HG03432 (cell line): ENCODE results near the gene CFAP58.
A peak's percentile ranks its signal among the peaks of the same experiment; 100 is the strongest.

Experiments
- ATAC-seq: cut with Tn5 transposase; IDR thresholded peaks from one replicate; pipeline ENCODE4 v1.9.1; 2021; ENCODE audit warnings: mild to moderate bottlenecking, moderate library complexity; ENCODE audit not compliant: unreplicated experiment

Gene CFAP58, protein sequence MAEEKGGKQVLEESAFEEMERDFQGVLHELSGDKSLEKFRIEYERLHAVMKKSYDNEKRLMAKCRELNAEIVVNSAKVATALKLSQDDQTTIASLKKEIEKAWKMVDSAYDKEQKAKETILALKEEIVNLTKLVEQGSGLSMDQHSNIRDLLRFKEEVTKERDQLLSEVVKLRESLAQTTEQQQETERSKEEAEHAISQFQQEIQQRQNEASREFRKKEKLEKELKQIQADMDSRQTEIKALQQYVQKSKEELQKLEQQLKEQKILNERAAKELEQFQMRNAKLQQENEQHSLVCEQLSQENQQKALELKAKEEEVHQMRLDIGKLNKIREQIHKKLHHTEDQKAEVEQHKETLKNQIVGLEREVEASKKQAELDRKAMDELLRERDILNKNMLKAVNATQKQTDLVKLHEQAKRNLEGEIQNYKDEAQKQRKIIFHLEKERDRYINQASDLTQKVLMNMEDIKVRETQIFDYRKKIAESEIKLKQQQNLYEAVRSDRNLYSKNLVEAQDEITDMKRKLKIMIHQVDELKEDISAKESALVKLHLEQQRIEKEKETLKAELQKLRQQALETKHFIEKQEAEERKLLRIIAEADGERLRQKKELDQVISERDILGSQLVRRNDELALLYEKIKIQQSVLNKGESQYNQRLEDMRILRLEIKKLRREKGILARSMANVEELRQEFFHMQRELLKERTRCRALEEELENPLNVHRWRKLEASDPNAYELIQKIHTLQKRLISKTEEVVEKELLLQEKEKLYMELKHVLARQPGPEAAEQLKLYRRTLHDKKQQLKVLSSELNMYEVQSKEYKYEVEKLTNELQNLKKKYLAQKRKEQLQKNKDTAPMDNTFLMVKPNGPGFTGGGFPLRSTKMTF

GRCh38 chr10:104353325-104354048, at the start of gene CFAP58:
Gene CFAP58, plus strand, starts transcription at chr10:104353833. Its CDS starts 65 bp downstream, at chr10:104353898.
- peak; percentile 70 for ATAC-seq

DNA sequence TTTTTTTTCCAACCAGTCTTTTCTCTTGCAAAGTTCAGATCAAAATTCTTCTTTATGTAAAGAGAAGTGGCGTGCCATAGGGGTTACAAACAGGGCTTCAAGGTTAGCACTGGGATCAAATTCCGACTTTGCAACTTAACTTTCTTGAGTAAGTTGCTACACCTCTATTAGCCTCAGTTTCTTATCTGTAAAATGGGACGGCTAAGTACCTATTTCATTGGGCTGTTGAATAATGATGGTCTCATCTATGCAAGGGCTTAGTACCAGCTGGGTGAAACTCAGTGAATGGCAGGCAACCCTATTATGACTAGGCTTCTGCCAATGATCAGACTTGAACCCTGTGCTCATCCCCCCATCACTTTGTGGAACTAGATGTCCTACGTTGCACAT, 49.3 kb upstream of the CFAP58 start:
- ATAC-seq, result no peak

GRCh38 chr10:104304927-104305326, 48.7 kb upstream of the CFAP58 start:
- ATAC-seq, result no peak

DNA sequence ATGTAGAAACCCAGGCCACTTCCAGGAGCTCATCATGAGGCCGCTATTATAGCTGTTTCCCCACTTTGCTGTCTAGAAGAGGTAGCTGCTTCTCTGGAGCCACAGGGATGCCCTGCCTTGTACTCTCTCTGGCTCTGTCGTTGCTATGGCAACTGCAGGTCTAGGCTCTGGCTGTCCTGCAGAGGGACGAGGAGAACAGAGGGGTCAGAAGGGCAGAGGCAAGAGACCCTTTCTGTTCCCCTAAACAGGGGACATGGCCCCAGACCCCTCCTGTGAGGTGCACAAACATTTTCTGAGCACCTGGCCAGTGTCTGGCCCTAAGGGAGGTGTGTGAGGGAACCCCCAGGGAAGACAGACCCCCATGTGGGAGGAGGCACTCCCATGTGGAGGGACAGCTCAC, 46.7 kb upstream of the CFAP58 start:
- no peak for ATAC-seq

GRCh38 chr10:104307576-104308438, 45.8 kb upstream of the CFAP58 start:
- no peak for ATAC-seq

DNA sequence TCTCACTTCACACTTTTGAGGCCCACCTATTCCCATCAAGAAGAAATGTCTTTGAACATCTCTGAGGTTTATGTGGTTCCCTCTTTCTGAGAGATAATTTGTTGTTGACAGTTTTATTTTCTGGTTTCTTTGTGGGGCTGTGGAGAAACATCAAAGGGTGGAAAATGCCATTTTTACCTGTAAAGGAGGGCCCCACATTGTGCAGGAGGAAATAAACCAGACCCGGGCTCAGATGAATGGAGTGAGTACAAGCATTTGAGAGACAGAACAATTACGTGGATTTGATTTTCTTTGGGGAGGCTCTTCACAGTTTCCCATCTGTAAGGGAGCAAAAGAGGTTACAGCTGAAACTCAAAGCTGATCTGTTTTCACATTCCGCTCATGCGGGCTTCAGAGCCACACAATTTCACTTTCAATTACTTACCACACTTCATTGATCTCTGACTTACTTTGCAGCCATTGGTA, 45.2 kb upstream of the CFAP58 start:
- ATAC-seq, result peak; percentile 88

GRCh38 chr10:104309980-104310978, 43.4 kb upstream of the CFAP58 start:
- no peak for ATAC-seq

GRCh38 chr10:104311184-104311720, 42.4 kb upstream of the CFAP58 start:
- ATAC-seq, result no peak

GRCh38 chr10:104314591-104315485, 38.8 kb upstream of the CFAP58 start:
- ATAC-seq, result no peak

- no peak for ATAC-seq
Measured at GRCh38 chr10:104315486-104315921, 38.1 kb upstream of the CFAP58 start.

DNA sequence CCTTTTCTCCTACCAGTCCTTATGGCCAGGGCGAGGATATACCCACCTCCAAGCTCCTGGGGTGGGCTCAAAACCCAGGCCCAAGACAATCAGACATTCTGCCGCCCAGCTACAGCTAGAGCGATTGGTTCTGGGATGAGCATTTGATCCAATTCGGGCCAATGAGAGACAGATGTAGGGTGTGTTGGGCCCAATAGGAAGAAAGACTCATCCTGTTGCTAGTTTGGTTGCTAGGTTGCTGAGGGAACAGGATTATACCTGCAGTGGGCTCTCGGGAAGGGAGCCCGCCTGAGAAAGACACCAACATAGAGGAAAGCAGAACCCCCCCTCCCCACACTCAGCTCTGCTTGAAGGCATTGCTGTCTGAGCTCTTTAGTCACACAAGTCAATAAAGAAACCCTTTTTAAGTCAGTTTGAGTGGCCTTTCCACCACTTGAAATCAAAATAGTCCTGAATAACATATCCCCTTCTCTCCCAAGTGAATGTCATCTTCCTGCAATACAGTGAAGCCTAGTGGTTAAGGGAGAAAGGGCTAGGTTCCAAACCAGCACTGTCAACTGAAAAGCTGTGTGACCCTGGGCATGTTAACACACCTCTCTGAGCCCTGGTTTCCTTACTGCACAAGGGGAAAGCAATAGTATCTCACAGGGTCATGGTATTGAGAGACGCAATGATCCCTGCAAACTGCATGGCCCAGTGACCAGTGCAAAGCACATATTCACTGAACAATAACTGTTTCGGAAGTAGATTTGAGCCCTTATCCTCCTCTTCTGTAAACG, 37.1 kb upstream of the CFAP58 start:
- no peak for ATAC-seq

GRCh38 chr10:104317269-104317710, 36.3 kb upstream of the CFAP58 start:
- ATAC-seq, result no peak

- peak; percentile 40 for ATAC-seq
Measured at GRCh38 chr10:104317726-104318299, 35.8 kb upstream of the CFAP58 start.

DNA sequence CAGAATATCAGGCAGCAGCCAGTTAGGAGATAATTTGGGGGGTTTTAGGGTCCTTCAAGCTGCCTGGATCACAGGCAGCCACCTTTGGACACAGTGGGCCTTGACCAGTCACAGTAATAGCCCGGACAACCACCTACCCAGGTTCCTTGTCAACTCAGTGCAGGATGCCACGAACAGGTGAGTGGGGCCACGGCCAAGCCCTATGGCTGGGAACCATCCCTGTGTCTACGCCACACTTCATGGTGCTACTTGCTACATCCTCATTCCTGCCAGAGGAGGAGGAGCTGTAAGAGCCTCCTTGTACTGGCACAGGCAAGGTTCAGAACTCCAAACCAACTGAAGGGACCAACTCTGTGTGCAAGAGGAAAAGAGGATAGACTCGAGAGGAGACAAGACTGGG, 35.3 kb upstream of the CFAP58 start:
- ATAC-seq, result no peak

- no peak for ATAC-seq
Measured at GRCh38 chr10:104318810-104319741, 34.6 kb upstream of the CFAP58 start.
